Gastroesophageal sphincter (tissue), 3 donors: ENCODE results near the gene JAML.

Experiments
- CTCF ChIP-seq, 4 experiments: fragments of 200-600 bp in 2 of 4; fragments of 450-650 bp in 2 of 4; sonication (generic) in 1 of 4; IDR thresholded peaks; one replicate each; pipeline ENCODE4 v1.5.1; 2017 to 2019; ENCODE audit warnings: antibody characterized with exemption in 4 of 4, mild to moderate bottlenecking in 2 of 4, moderate library complexity in 2 of 4
- POLR2AphosphoS5 ChIP-seq: sonication (generic); formaldehyde crosslinking; IDR thresholded peaks from one replicate; pipeline ENCODE4 v1.6.1; 2017; ENCODE audit warnings: antibody characterized with exemption

DNA sequence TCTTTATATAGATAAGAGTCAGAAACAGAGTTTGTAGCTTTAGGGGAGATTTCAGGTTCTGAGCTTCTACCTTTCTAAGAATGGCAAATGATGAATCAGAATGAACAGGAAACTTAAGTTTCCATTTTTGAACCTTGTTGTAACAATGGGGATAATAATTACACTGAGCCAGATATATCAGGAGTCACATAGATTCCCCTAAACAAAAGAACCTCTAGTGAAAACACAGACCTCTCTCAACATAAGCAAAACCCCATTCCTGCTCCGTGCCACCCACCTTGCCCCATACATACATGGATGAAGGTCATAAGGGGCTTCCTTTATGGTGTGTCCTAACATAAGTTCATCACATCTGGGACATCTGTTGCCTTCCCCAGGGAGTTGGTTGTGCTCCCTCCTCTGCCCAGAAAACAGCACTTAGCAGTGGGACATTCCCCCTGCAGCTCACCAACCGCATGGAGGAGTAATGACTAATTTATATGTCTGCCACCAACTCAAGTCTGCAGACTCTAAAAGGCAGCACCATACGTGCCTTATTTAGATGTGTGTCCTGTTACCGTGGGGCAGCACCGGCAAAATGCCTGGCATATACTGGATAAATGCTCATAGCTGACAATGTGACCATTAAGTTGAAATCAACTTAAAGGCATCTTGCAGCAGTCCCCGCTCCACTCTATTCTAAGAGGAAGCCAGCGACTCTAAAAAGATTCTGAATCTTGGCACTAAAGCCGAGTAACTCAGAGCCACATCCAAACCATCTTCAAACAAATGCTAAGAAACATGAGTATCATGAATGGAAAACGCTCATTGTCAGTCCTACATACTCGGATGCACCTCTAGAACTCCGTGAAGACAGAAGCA, 8.0 kb downstream of the JAML start:
- no peak for TF ChIP-seq CTCF (IDR thresholded peaks at IDR 0.05)
- no peak for TF ChIP-seq POLR2AphosphoS5
